ENCODE measurements around the gene ZBTB40.
A peak's percentile ranks its signal among the peaks of the same experiment; 100 is the strongest.

The ZBTB40 gene

DNA sequence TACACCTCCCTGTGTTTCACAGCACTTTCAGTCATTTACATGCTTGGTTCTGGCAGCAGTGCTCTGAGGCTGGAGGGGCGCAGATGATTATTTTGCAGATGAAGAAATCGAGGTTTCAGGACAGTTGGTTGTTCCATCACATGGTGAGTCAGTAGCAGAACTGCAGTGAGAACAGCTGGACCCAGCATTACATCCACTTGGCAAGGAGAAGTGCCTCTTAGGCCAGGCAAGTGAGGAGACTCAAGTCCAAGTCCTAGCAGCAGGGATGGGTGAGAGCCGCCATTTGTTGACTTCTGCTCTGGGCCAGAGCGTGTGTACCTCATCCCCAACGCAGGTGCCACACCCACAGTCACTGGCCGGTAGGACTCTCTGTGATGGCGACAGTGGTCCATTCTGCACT lies 84.9 kb downstream of the ZBTB40 start:
- no peak for DNase-seq

- no peak for DNase-seq
These were observed 85.9 kb downstream of the ZBTB40 start for GRCh38 chr1:22537441-22538139.

DNA sequence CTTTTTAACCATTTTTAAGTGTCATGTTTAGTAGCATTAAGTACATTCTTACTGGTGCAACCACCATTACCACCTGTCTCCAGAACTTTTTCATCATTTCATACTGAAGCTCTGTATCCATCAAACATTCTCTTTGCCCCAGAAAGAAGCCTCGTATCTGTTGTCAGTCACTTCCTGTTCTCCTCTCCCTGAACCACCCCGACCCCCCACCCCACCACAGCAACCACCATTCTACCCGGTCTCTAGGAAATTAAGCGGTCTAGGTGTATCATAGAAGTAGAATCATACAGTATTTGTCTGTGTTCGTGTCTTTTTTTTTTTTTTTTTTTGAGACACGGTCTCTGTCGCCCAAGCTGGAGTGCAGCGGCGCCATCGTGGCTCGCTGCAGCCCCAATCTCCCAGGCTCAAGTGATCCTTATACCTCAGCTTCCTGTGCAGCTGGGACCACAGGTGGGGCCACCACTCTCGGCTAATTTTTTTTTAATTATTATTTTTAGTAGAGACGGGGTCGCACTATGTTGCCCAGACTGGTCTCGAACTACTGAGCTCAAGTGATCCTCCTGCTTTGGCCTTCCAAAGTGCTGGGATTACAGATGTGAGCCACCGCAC lies 88.0 kb downstream of the ZBTB40 start:
- DNase-seq: no peak

- peak; percentile 11 for DNase-seq
These were observed 88.7 kb downstream of the ZBTB40 start for GRCh38 chr1:22540337-22540736.

- no peak for DNase-seq
These were observed 91.2 kb downstream of the ZBTB40 start for GRCh38 chr1:22542886-22543285.

- no peak for DNase-seq
These were observed 92.0 kb downstream of the ZBTB40 start for GRCh38 chr1:22543679-22544078.

DNA sequence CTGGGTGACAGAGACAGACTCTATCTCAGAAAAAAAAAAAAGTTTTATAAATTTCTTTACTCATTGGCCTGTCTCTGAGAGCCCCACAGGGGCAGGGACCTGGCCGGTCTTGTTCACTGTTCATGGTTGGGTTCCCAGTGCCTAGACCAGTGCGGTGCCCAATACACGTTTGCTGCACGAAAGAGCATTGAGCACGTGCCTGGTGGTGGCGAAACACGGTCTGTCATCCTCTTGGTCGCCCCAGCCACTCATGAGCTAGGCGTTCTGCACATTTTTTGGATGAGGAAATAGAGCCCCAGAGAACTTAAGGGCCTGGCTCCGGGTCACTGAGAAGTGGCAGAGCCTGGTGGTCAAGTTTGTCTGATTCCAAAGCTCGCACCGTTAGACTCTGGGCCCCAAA lies 93.0 kb downstream of the ZBTB40 start:
- no peak for DNase-seq

- no peak for DNase-seq
These were observed 93.5 kb downstream of the ZBTB40 start for GRCh38 chr1:22545141-22545540.

- no peak for DNase-seq
These were observed 95.7 kb downstream of the ZBTB40 start for GRCh38 chr1:22547186-22547817.

GRCh38 chr1:22547818-22548462 lies 96.3 kb downstream of the ZBTB40 start:
- DNase-seq: no peak

DNA sequence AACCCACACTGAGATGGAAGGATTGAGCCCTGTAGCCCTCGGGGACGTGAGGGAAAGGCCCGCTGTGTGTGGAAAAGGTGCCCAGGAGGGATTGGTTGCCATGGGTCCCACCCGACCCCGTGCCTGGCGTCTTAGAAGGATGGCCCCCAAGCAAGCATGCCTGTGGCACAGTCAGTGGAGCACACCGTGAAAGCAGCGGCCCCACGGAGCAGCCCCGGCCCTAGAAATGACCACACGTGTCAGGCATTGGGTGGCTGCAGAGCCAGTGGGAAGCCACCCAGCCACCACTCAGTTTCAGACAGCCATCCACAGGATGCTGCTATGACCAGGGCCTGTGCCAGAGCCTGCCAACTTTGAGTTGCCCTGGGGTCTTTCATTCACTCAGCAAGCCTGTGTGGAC lies 98.4 kb downstream of the ZBTB40 start:
- DNase-seq: no peak

- no peak for DNase-seq
These were observed 99.9 kb downstream of the ZBTB40 start for GRCh38 chr1:22551591-22551990.

DNA sequence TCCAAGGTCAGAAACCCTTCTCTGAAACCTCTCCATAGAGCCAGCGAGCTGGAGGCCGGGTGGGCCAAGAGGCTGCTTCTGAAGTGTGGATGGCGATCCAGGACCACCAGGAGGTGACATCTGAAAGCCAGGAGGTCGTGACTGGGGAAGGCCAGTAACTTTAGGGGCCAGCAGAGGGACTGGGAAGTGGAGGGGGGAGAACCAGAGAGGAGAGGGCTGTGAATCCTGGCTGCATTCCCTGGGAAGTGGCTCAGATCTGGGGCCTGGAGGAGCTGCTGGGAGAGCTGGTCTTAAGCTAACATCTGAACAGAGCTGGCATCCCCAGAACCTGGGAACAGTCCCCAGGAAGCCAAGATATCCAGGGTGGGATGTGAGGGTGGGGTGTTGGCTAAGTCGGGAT lies 100.4 kb downstream of the ZBTB40 start:
- DNase-seq: no peak

DNA sequence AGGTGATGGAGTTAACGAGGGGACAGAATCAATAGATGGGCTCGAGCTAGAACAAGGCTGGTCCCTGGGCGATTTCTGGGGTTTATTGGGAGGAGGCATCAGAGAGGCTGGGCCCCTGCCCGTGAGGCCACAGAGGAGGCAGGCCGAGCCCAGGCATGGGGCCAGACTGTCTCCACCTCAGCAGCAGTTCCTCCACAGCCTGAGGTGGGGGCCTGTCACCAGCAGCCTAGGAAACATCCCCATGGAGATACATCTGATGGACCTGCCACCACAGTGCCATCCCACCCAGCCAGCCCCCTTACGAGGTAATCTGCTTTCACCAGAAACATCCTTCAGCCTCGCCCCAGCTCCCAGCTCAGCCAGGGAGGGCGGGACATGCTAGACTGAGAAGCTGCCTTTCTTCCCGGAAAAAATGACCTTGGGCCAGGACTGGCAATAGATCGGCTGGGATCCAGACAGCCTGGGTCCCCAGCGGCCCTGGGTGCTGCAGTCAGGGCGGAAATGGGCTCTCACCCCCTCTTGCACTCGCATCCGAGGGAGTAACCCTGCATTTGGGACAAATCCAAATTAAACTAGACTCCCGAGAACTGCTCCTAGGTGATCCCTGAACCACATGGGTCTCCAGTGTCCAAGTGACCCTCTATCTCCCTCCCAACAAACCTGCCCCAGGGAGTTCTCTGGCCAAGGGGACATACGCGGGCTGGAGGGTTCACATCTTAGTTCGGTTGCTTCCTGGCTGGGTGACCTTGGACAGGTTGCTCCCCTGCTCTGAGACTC lies 101.6 kb downstream of the ZBTB40 start:
- no peak for DNase-seq

GRCh38 chr1:22553991-22554522 lies 102.4 kb downstream of the ZBTB40 start:
- DNase-seq: no peak

GRCh38 chr1:22555371-22555656 lies 103.7 kb downstream of the ZBTB40 start:
- no peak for DNase-seq

DNA sequence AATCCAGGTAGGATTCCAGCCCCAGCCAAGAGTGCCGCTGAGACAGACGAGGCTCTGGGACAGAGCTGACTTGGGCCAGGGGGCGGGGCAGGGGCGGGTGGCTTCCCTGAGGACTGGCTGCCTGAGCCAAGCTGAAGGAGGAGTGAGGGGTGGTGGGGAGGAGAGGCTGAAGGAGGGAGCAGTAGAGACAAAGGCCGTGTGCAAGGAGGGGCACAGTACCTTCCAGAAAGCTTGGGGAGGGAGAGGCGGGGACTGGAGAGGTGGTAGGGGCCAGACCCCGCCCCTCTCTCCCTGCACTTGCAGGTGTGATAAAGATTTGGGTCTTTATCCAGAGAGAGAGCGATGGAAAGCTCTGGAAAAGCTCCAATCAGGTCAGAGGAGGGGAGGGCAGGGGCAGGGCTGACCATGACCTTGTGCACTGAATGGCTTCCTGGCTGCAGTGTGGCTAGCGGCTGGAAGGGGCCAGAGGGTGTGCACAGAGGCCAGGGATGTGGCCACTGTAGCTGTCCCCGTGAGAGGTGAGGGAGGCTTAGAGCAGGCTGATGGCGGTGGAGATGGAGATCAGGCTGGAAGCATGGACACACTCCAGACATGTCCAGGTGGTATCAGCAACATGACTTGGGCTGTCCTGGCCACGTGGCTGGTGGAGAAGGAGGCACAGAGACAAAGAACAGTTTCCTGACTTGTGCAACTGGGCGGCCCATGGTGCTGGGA lies 104.9 kb downstream of the ZBTB40 start:
- DNase-seq: no peak

- no peak for DNase-seq
These were observed 105.8 kb downstream of the ZBTB40 start for GRCh38 chr1:22557341-22557950.

GRCh38 chr1:22562584-22563583 lies 111.2 kb downstream of the ZBTB40 start, which contains the start of gene EPHA8:
Gene EPHA8 (plus strand): TSS chr1:22563489. CDS start chr1:22563636, 147 bp downstream.
- DNase-seq: no peak
